HepG2 (cell line): ENCODE data around the gene ACOT13. TPM values are rescaled to one million over a fixed set of nuclear protein-coding genes. Genes with fewer than 3 reads are reported as not detected.

Source experiments
- CREM ChIP-seq, 2 experiments: sonication (generic) in 1 of 2; formaldehyde crosslinking in 1 of 2; IDR thresholded peaks; 2 replicates each; pipeline versions ENCODE4 v1.4.0 to v1.6.1; 2016 to 2020; ENCODE audit warnings: antibody characterized with exemption in 1 of 2, mild to moderate bottlenecking in 1 of 2, missing genetic modification reagents in 1 of 2
- EED ChIP-seq: sonication (generic); formaldehyde crosslinking; IDR thresholded peaks from 2 replicates; pipeline ENCODE4 v1.5.0; 2020; ENCODE audit warnings: mild to moderate bottlenecking, missing genetic modification reagents
- GLMP ChIP-seq: sonication (generic); formaldehyde crosslinking; IDR thresholded peaks from 2 replicates; pipeline ENCODE4 v1.9.0; 2021; ENCODE audit warnings: missing genetic modification reagents, mild to moderate bottlenecking, borderline replicate concordance
- HDAC2 ChIP-seq: sonication (generic); formaldehyde crosslinking; IDR thresholded peaks from 2 replicates; pipeline ENCODE4 v1.4.0; 2020; ENCODE audit warnings: missing genetic modification reagents
- HNF4G ChIP-seq, 2 experiments: sonication (generic) in 1 of 2; formaldehyde crosslinking in 1 of 2; IDR thresholded peaks; 2 replicates each; pipeline versions ENCODE4 v1.4.0 to v1.6.1; 2011 to 2020; ENCODE audit warnings: borderline replicate concordance in 2 of 2, low read depth in 2 of 2, mild to moderate bottlenecking in 2 of 2, low read length in 1 of 2, missing genetic modification reagents in 1 of 2, moderate library complexity in 1 of 2
- KDM1A ChIP-seq: IDR thresholded peaks from 2 replicates; pipeline ENCODE4 v1.6.1; 2016; ENCODE audit warnings: missing compliant biosample characterization
- POGZ ChIP-seq: sonication (generic); formaldehyde crosslinking; IDR thresholded peaks from 2 replicates; pipeline ENCODE4 v1.4.0; 2020; ENCODE audit warnings: mild to moderate bottlenecking, missing genetic modification reagents
- POLR2G ChIP-seq: fragments of 200-400 bp; formaldehyde crosslinking; IDR thresholded peaks from 2 replicates; pipeline ENCODE4 v1.6.1; 2018; ENCODE audit warnings: mild to moderate bottlenecking, low read depth, low read length, moderate library complexity
- PRMT3 ChIP-seq: sonication (generic); formaldehyde crosslinking; IDR thresholded peaks from 2 replicates; pipeline ENCODE4 v1.8.1; 2022; ENCODE audit warnings: low read depth, mild to moderate bottlenecking, moderate library complexity, missing genetic modification reagents, borderline replicate concordance
- PRPF4 ChIP-seq: fragments of 200-400 bp; formaldehyde crosslinking; IDR thresholded peaks from 2 replicates; pipeline ENCODE4 v1.6.1; 2016; ENCODE audit warnings: low read length, low read depth; ENCODE audit not compliant: poor library complexity, severe bottlenecking
- RBM22 ChIP-seq: fragments of 200-400 bp; formaldehyde crosslinking; optimal IDR thresholded peaks from 2 replicates; pipeline ENCODE3; 2017; ENCODE audit warnings: mild to moderate bottlenecking, low read length, moderate library complexity
- RBM39 ChIP-seq: fragments of 200-400 bp; formaldehyde crosslinking; IDR thresholded peaks from one replicate; pipeline ENCODE4 v1.6.1; 2018; ENCODE audit warnings: antibody characterized with exemption, mild to moderate bottlenecking, low read depth, low read length; ENCODE audit not compliant: poor library complexity, severe bottlenecking
- REXO4 ChIP-seq: sonication (generic); formaldehyde crosslinking; IDR thresholded peaks from 2 replicates; pipeline ENCODE4 v1.8.0; 2022; ENCODE audit warnings: missing genetic modification reagents, mild to moderate bottlenecking, borderline replicate concordance
- SOX6 ChIP-seq, 2 experiments: fragments of 450-650 bp in 1 of 2; sonication (generic) in 1 of 2; formaldehyde crosslinking in 1 of 2; IDR thresholded peaks; 2 replicates each; pipeline versions ENCODE4 v1.4.0 to v1.6.1; 2017 to 2020; ENCODE audit warnings: antibody characterized with exemption in 1 of 2, mild to moderate bottlenecking in 1 of 2, missing genetic modification reagents in 1 of 2
- TEF ChIP-seq: sonication (generic); formaldehyde crosslinking; IDR thresholded peaks from 2 replicates; pipeline ENCODE4 v1.5.0; 2020; ENCODE audit warnings: missing genetic modification reagents
- ZFYVE20 ChIP-seq: sonication (generic); formaldehyde crosslinking; IDR thresholded peaks from 2 replicates; pipeline ENCODE4 v1.8.0; 2023; ENCODE audit warnings: low read depth, mild to moderate bottlenecking, moderate library complexity, missing genetic modification reagents, borderline replicate concordance
- ZNF331 ChIP-seq: sonication (generic); formaldehyde crosslinking; IDR thresholded peaks from 2 replicates; pipeline ENCODE4 v1.4.0; 2020; ENCODE audit warnings: missing genetic modification reagents
- ZNF432 ChIP-seq: sonication (generic); formaldehyde crosslinking; IDR thresholded peaks from 2 replicates; pipeline ENCODE4 v1.5.0; 2020; ENCODE audit warnings: missing genetic modification reagents, mild to moderate bottlenecking, borderline replicate concordance
- ZNF75D ChIP-seq: sonication (generic); formaldehyde crosslinking; IDR thresholded peaks from 2 replicates; pipeline ENCODE4 v1.8.1; 2023; ENCODE audit warnings: missing genetic modification reagents, mild to moderate bottlenecking, borderline replicate concordance
- ZNF777 ChIP-seq: sonication (generic); formaldehyde crosslinking; IDR thresholded peaks from 2 replicates; pipeline ENCODE4 v1.4.0; 2020; ENCODE audit warnings: missing genetic modification reagents
- polyA plus RNA-seq, 8 experiments: library from polyadenylated mRNA; depleted of rRNA in 3 of 8; stranded (reverse) in 7 of 8; unstranded in 1 of 8; fragments of >200 nt; fragmentation: Illumina TruSeq in 4 of 8; extraction: Trizol in 4 of 8; gene quantifications; 2 replicates each; pipeline versions ENCODE4 v1.2.1 to v1.2.3, GENCODE V29; 2011 to 2016; ENCODE audit warnings: low read depth in 4 of 8, missing spikeins in 1 of 8, mixed read lengths in 1 of 8; ENCODE audit not compliant: insufficient read depth in 1 of 8
- total RNA-seq, 5 experiments: library from RNA; depleted of rRNA; stranded (reverse); fragments of >200 nt; fragmentation: Illumina TruSeq; extraction: Trizol; gene quantifications; 2 replicates each; pipeline ENCODE4 v1.2.3, GENCODE V29; 2016; ENCODE audit warnings: low read depth in 1 of 5
- TF ChIP-seq, protein P1 (sequence below): IDR thresholded peaks from 2 replicates; pipeline ENCODE4 v1.6.1; 2016; ENCODE audit warnings: low read depth, borderline replicate concordance
- TF ChIP-seq, protein P2 (sequence below): IDR thresholded peaks from 2 replicates; pipeline ENCODE4 v1.6.1; 2016; ENCODE audit warnings: missing biosample characterization, missing genetic modification reagents, low read depth

The ACOT13 gene
- total and polyA plus RNA-seq, 2 of the 13 experiments (the other 11 are each of a cell fraction or from before 2014, with no cell fraction given) = 31.5 to 45.1 TPM

DNA sequence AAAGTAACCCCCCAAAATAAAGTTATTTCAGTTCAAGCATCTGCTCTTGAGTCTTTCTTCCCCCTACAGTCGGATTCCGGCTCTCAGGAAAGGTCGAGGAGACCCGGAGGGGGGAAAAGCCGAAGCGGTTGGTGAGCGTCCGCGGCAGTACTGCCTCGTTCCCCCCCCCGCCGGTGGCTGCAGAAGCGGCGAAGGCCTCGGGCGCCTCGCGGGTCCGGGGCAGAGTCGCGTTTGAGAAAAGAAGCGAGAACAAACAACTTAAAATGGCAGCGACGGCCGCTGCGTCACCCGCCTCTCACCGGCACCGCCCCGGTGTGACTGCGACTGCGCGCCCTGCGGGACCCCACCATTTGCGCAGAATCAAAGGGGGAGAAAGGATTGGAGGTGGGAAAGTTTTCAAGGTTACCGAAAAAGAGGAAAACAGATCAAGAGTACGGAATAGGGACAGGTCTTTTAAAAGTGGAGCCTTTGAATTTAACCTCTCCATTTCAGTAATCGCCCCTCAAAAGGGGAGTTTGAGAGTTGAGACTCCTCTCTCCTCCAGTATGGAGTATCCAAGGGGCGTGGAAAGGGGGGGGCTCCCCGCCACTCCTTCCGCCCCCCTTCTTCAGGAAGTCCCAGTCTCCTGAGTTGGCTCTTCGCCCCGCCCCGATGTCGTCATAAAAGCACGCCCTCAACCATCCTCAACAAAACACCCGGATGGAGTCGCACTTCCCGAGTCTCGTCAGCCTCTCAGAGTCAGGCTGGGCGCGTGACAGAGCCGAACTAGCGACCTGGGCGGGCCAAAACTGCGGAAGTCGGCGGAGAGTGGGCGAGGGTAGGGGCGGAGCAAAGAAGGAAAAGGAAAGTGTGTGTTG is 54.0 kb downstream of the ACOT13 start (continued):
- no peak for TF ChIP-seq GLMP (CRISPR knock-in tag)
- peak; percentile 24; the same call in 1 of the 2 replicates for TF ChIP-seq POGZ (CRISPR knock-in tag)
- 0 out of 2 replicates have a peak, but pooled peaks have one; percentile 60 for TF ChIP-seq PRMT3 (CRISPR knock-in tag)
- peak; percentile 99 for TF ChIP-seq RBM39
- TF ChIP-seq ZNF75D (CRISPR knock-in tag) = 0 out of 2 replicates have a peak, but pooled peaks have one; percentile 61
- TF ChIP-seq HNF4G (IDR thresholded peaks at IDR 0.05; ENCODE audit: borderline replicate concordance, low read depth, low read length) = no peak; the same call in 1 of the 2 replicates
- peak; percentile 51; the same call in 1 of the 2 replicates for TF ChIP-seq HNF4G (CRISPR knock-in tag; IDR thresholded peaks at IDR 0.05; ENCODE audit: borderline replicate concordance, low read depth)
- no peak for TF ChIP-seq KDM1A
- TF ChIP-seq HDAC2 (CRISPR knock-in tag) = no peak; the same call in 1 of the 2 replicates
- TF ChIP-seq ZNF432 (CRISPR knock-in tag) = no peak
- peak; percentile 39 for TF ChIP-seq ZNF331 (CRISPR knock-in tag)
- TF ChIP-seq, protein P1, sequence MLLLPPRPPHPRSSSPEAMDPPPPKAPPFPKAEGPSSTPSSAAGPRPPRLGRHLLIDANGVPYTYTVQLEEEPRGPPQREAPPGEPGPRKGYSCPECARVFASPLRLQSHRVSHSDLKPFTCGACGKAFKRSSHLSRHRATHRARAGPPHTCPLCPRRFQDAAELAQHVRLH = peak; percentile 64; the same call in 1 of the 2 replicates
- TF ChIP-seq SOX6 (IDR thresholded peaks at IDR 0.05) = no peak
- TF ChIP-seq SOX6 (CRISPR knock-in tag; IDR thresholded peaks at IDR 0.05) = peak; percentile 31
- TF ChIP-seq CREM (IDR thresholded peaks at IDR 0.05) = peak; percentile 99
- TF ChIP-seq CREM (CRISPR knock-in tag; IDR thresholded peaks at IDR 0.05) = peak; percentile 67; the same call in 1 of the 2 replicates
- peak; percentile 16; the same call in 1 of the 2 replicates for TF ChIP-seq ZNF777 (CRISPR knock-in tag)
- TF ChIP-seq PRPF4 = no peak
- TF ChIP-seq EED (CRISPR knock-in tag) = peak; percentile 78
- peak; percentile 100 for TF ChIP-seq POLR2G
- peak; percentile 44 for TF ChIP-seq TEF (CRISPR knock-in tag)
- TF ChIP-seq REXO4 (CRISPR knock-in tag) = no peak
- no peak for TF ChIP-seq ZFYVE20 (CRISPR knock-in tag)
- peak; percentile 44 for TF ChIP-seq RBM22
- TF ChIP-seq, protein P2, sequence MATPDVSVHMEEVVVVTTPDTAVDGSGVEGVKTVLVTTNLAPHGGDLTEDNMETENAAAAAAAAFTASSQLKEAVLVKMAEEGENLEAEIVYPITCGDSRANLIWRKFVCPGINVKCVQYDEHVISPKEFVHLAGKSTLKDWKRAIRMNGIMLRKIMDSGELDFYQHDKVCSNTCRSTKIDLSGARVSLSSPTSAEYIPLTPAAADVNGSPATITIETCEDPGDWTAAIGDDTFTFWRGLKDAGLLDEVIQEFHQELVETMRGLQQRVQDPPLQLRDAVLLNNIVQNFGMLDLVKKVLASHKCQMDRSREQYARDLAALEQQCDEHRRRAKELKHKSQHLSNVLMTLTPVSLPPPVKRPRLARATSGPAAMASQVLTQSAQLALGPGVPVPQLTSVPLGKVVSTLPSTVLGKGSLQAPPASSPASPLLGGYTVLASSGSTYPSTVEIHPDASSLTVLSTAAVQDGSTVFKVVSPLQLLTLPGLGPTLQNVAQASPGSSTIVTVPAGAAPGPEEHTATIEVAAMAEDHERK (CRISPR knock-in tag) = peak; percentile 60; the same call in 1 of the 2 replicates
